ENCODE results near the gene RHOBTB1.

RHOBTB1 gene

GRCh38 chr10:60932756-60933155, 11.2 kb downstream of the RHOBTB1 start:
- TF ChIP-seq USF1 (IDR thresholded peaks at IDR 0.05): no peak
- TF ChIP-seq CREB1 (IDR thresholded peaks at IDR 0.05; ENCODE audit: low read depth): no peak
- TF ChIP-seq TCF12 (IDR thresholded peaks at IDR 0.05; ENCODE audit: low read depth): no peak
- TF ChIP-seq MAX (IDR thresholded peaks at IDR 0.05): no peak
- no peak for TF ChIP-seq EGR1 (IDR thresholded peaks at IDR 0.05)
- no peak for TF ChIP-seq RAD21 (IDR thresholded peaks at IDR 0.05; ENCODE audit: low read depth)
- no peak for TF ChIP-seq TAF1 (IDR thresholded peaks at IDR 0.05; ENCODE audit: low read depth)

- TF ChIP-seq REST (IDR thresholded peaks at IDR 0.05; ENCODE audit: low read depth) (no peak), YY1 (IDR thresholded peaks at IDR 0.05; ENCODE audit: low read depth) (no peak), EP300 (IDR thresholded peaks at IDR 0.05; ENCODE audit: borderline replicate concordance) (no peak), CREB1 (IDR thresholded peaks at IDR 0.05; ENCODE audit: low read depth) (no peak), TAF1 (IDR thresholded peaks at IDR 0.05; ENCODE audit: low read depth) (no peak), MAX (IDR thresholded peaks at IDR 0.05) (no peak), NFIC (IDR thresholded peaks at IDR 0.05) (no peak), TEAD4 (IDR thresholded peaks at IDR 0.05) (no peak), RAD21 (IDR thresholded peaks at IDR 0.05; ENCODE audit: low read depth) (no peak), EGR1 (IDR thresholded peaks at IDR 0.05) (no peak), FOXM1 (IDR thresholded peaks at IDR 0.05; ENCODE audit: borderline replicate concordance, low read depth) (no peak), TCF12 (IDR thresholded peaks at IDR 0.05; ENCODE audit: low read depth) (no peak), ZBTB7A (IDR thresholded peaks at IDR 0.05; ENCODE audit: low read depth) (no peak), CEBPB (IDR thresholded peaks at IDR 0.05) (no peak), USF1 (IDR thresholded peaks at IDR 0.05) (no peak)
Observed at GRCh38 chr10:60930237-60930636, 13.7 kb downstream of the RHOBTB1 start.

GRCh38 chr10:60921633-60922032, 22.4 kb downstream of the RHOBTB1 start:
- TF ChIP-seq USF1 (IDR thresholded peaks at IDR 0.05) (no peak), EP300 (IDR thresholded peaks at IDR 0.05; ENCODE audit: borderline replicate concordance) (no peak), EGR1 (IDR thresholded peaks at IDR 0.05) (no peak), NFIC (IDR thresholded peaks at IDR 0.05) (no peak), FOXM1 (IDR thresholded peaks at IDR 0.05; ENCODE audit: borderline replicate concordance, low read depth) (no peak), MAX (IDR thresholded peaks at IDR 0.05) (no peak), CREB1 (IDR thresholded peaks at IDR 0.05; ENCODE audit: low read depth) (no peak), REST (IDR thresholded peaks at IDR 0.05; ENCODE audit: low read depth) (no peak), TCF12 (IDR thresholded peaks at IDR 0.05; ENCODE audit: low read depth) (no peak), YY1 (IDR thresholded peaks at IDR 0.05; ENCODE audit: low read depth) (no peak), TEAD4 (IDR thresholded peaks at IDR 0.05) (no peak), ZBTB7A (IDR thresholded peaks at IDR 0.05; ENCODE audit: low read depth) (no peak), TAF1 (IDR thresholded peaks at IDR 0.05; ENCODE audit: low read depth) (no peak), RAD21 (IDR thresholded peaks at IDR 0.05; ENCODE audit: low read depth) (no peak), CEBPB (IDR thresholded peaks at IDR 0.05) (no peak)

- TF ChIP-seq TAF1 (IDR thresholded peaks at IDR 0.05; ENCODE audit: low read depth) (no peak), TEAD4 (IDR thresholded peaks at IDR 0.05) (no peak), YY1 (IDR thresholded peaks at IDR 0.05; ENCODE audit: low read depth) (no peak), NFIC (IDR thresholded peaks at IDR 0.05) (no peak), TCF12 (IDR thresholded peaks at IDR 0.05; ENCODE audit: low read depth) (no peak), RAD21 (IDR thresholded peaks at IDR 0.05; ENCODE audit: low read depth) (no peak), REST (IDR thresholded peaks at IDR 0.05; ENCODE audit: low read depth) (no peak), ZBTB7A (IDR thresholded peaks at IDR 0.05; ENCODE audit: low read depth) (no peak), MAX (IDR thresholded peaks at IDR 0.05) (no peak), EGR1 (IDR thresholded peaks at IDR 0.05) (no peak), CREB1 (IDR thresholded peaks at IDR 0.05; ENCODE audit: low read depth) (no peak), EP300 (IDR thresholded peaks at IDR 0.05; ENCODE audit: borderline replicate concordance) (no peak), USF1 (IDR thresholded peaks at IDR 0.05) (no peak)
Observed at GRCh38 chr10:60920479-60920878, 23.5 kb downstream of the RHOBTB1 start.

Measured in Ishikawa (cell line).